Fibroblast of peridontal ligament (primary cell): ENCODE data around the gene DSP.

Experiments
- DNase-seq: peaks from one replicate; pipeline ENCODE4 v3.0.0-alpha.2; 2010; ENCODE audit errors: extremely low read depth

Gene DSP

GRCh38 chr6:7534192-7534591 is 7.3 kb upstream of the DSP start:
- no peak for DNase-seq

GRCh38 chr6:7535498-7535897 is 6.0 kb upstream of the DSP start:
- DNase-seq: peak; percentile 78

- DNase-seq: no peak
Measured at GRCh38 chr6:7537565-7538174, 3.8 kb upstream of the DSP start.

GRCh38 chr6:7538484-7538883 is 3.0 kb upstream of the DSP start:
- no peak for DNase-seq

GRCh38 chr6:7540595-7540994 is 876 bp upstream of the DSP start:
- no peak for DNase-seq

- no peak for DNase-seq
Measured at GRCh38 chr6:7542065-7542873, 798 bp downstream of the DSP start.

GRCh38 chr6:7542874-7543624 is 1.6 kb downstream of the DSP start:
- peak; percentile 43 for DNase-seq

- DNase-seq: no peak
Measured at GRCh38 chr6:7543789-7544424, 2.4 kb downstream of the DSP start.

GRCh38 chr6:7544597-7544996 is 3.1 kb downstream of the DSP start:
- no peak for DNase-seq

- DNase-seq: no peak
Measured at GRCh38 chr6:7545316-7546019, 4.0 kb downstream of the DSP start.

- no peak for DNase-seq
Measured at GRCh38 chr6:7546020-7546369, 4.5 kb downstream of the DSP start.

GRCh38 chr6:7546383-7546782 is 4.9 kb downstream of the DSP start:
- DNase-seq: no peak

GRCh38 chr6:7546896-7547295 is 5.4 kb downstream of the DSP start:
- DNase-seq: no peak

GRCh38 chr6:7547315-7547714 is 5.8 kb downstream of the DSP start:
- no peak for DNase-seq

- no peak for DNase-seq
Measured at GRCh38 chr6:7550433-7550801, 8.9 kb downstream of the DSP start.

- no peak for DNase-seq
Measured at GRCh38 chr6:7554533-7555275, 13.2 kb downstream of the DSP start.

GRCh38 chr6:7555671-7556070 is 14.2 kb downstream of the DSP start:
- DNase-seq: no peak

- DNase-seq: no peak
Measured at GRCh38 chr6:7556394-7557106, 15.1 kb downstream of the DSP start.

- no peak for DNase-seq
Measured at GRCh38 chr6:7557652-7558051, 16.2 kb downstream of the DSP start.

GRCh38 chr6:7558781-7559180 is 17.3 kb downstream of the DSP start:
- DNase-seq: no peak

GRCh38 chr6:7559196-7559595 is 17.7 kb downstream of the DSP start:
- DNase-seq: no peak
